ENCODE results near the gene TIMP2.

DNA sequence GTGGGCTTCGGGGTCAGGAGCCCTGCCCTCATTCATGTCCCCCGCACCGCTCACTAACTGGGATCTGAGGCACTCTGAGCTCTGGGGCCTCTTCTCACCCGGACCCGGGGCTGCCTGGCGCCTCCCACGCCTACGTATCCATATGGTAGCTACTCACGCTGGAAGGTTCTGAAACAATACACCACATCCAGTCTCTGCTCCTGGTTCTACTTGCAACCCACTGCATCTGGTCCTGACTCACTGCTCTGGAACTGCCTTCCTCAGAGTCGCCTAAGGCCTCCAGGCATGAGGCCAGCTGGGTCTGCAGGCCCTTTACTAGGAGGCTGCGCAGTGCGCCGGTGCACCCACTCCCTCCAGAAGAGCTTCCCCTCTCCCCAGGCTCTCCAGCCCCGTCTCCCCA lies 102.6 kb downstream of the TIMP2 start:
- TF ChIP-seq, protein P1, sequence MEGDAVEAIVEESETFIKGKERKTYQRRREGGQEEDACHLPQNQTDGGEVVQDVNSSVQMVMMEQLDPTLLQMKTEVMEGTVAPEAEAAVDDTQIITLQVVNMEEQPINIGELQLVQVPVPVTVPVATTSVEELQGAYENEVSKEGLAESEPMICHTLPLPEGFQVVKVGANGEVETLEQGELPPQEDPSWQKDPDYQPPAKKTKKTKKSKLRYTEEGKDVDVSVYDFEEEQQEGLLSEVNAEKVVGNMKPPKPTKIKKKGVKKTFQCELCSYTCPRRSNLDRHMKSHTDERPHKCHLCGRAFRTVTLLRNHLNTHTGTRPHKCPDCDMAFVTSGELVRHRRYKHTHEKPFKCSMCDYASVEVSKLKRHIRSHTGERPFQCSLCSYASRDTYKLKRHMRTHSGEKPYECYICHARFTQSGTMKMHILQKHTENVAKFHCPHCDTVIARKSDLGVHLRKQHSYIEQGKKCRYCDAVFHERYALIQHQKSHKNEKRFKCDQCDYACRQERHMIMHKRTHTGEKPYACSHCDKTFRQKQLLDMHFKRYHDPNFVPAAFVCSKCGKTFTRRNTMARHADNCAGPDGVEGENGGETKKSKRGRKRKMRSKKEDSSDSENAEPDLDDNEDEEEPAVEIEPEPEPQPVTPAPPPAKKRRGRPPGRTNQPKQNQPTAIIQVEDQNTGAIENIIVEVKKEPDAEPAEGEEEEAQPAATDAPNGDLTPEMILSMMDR (IDR thresholded peaks at IDR 0.05; ENCODE audit: extremely low read depth in 1 of 2, insufficient read depth in 1 of 2, low read depth in 1 of 2, low read length in 2 of 2) = no peak
- TF ChIP-seq POLR2A (IDR thresholded peaks at IDR 0.05; ENCODE audit: low read depth, low read length) (no peak), EZH2 (IDR thresholded peaks at IDR 0.05; ENCODE audit: borderline replicate concordance, low read depth, low read length, severe bottlenecking) (no peak), MYC (IDR thresholded peaks at IDR 0.05; ENCODE audit: low read depth, low read length) (no peak)
